ENCODE measurements around the gene MAB21L2. TPM values are rescaled to one million over a fixed set of nuclear protein-coding genes. Genes with fewer than 3 reads are reported as not detected.

The MAB21L2 gene
- total RNA-seq, 1 donor from 2014 or later, result 38.3 TPM

GRCh38 chr4:150567070-150567469 lies 14.9 kb upstream of the MAB21L2 start:
- Mint-ChIP-seq H3K27ac (no peak overlapping the region), H3K27me3 (ENCODE audit: insufficient read depth, low read depth) (no peaks in the 10 kb centered on the region), H3K36me3 (peaks cover 6% of the 10 kb centered on the region), H3K4me3 (no peak overlapping the region), H3K4me1 (peaks cover 5% of the 10 kb centered on the region), H3K9me3 (peaks cover 18% of the 10 kb centered on the region)
- no peak for DNase-seq (ENCODE audit: low spot score)
- Histone ChIP-seq H3K27me3 (no peaks in the 10 kb centered on the region), H3K36me3 (peaks cover 8% of the 10 kb centered on the region), H3K79me2 (ENCODE audit: low read depth) (no peaks in the 10 kb centered on the region), H3K9ac (no peak overlapping the region), H3K27ac (no peak overlapping the region), H2AFZ (replicated peaks) (no peak overlapping the region), H3K4me2 (no peak overlapping the region), H3K4me3 (no peak overlapping the region), H3F3A (ENCODE audit: low read depth) (no peaks in the 10 kb centered on the region), H3K4me1 (no peaks in the 10 kb centered on the region), H4K20me1 (ENCODE audit: low read depth) (no peaks in the 10 kb centered on the region), H3K9me3 (ENCODE audit: low read depth) (peaks cover 5% of the 10 kb centered on the region)
- no peak for TF ChIP-seq EZH2 (IDR thresholded peaks at IDR 0.05)
- TF ChIP-seq, protein P1, sequence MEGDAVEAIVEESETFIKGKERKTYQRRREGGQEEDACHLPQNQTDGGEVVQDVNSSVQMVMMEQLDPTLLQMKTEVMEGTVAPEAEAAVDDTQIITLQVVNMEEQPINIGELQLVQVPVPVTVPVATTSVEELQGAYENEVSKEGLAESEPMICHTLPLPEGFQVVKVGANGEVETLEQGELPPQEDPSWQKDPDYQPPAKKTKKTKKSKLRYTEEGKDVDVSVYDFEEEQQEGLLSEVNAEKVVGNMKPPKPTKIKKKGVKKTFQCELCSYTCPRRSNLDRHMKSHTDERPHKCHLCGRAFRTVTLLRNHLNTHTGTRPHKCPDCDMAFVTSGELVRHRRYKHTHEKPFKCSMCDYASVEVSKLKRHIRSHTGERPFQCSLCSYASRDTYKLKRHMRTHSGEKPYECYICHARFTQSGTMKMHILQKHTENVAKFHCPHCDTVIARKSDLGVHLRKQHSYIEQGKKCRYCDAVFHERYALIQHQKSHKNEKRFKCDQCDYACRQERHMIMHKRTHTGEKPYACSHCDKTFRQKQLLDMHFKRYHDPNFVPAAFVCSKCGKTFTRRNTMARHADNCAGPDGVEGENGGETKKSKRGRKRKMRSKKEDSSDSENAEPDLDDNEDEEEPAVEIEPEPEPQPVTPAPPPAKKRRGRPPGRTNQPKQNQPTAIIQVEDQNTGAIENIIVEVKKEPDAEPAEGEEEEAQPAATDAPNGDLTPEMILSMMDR (IDR thresholded peaks at IDR 0.05), result no peak

DNA sequence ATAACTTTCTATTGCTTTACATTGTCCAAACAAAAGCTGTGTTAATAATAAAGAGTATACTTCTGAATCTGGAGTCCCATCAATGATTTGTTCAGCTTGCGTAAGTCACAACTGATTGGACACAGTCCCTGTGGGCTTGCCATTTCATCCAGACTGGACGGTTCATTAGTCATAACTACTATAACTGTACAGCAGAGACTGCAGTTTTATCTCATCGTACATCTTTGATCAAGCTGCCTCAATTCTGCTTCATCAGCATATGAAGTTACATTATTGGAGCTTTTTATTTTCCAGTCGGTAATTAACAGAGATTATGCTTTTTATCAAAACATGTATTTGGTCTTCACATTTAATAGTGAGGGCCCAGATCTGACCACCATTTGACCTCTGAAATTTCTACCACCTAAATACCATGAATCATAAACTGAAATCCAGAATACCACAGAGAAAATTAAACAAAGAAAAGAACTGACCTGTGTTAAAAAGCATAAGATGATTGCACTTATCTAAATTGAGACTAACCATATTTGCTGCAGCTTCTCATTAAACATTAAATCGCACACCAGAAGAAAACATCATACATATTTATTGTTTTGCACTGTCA lies 12.5 kb upstream of the MAB21L2 start:
- DNase-seq (ENCODE audit: low spot score), result no peak
- Mint-ChIP-seq H3K27ac (no peak overlapping the region), H3K4me1 (peaks cover 17% of the 10 kb centered on the region), H3K9me3 (peaks cover 7% of the 10 kb centered on the region), H3K36me3 (peaks cover 6% of the 10 kb centered on the region), H3K27me3 (ENCODE audit: insufficient read depth, low read depth) (no peaks in the 10 kb centered on the region), H3K4me3 (no peak overlapping the region)
- H3F3A ChIP-seq (ENCODE audit: low read depth), result no peaks in the 10 kb centered on the region
- no peak overlapping the region for H3K4me3 ChIP-seq
- H3K36me3 ChIP-seq, result peaks cover 8% of the 10 kb centered on the region
- H3K27me3 ChIP-seq, result no peaks in the 10 kb centered on the region
- peaks cover 16% of the 10 kb centered on the region for H3K4me1 ChIP-seq
- TF ChIP-seq EZH2 (IDR thresholded peaks at IDR 0.05) (no peak), EZH2phosphoT487 (IDR thresholded peaks at IDR 0.05) (no peak)
- TF ChIP-seq, protein P1 (IDR thresholded peaks at IDR 0.05), result no peak
- H2AFZ ChIP-seq (replicated peaks), result no peak overlapping the region
- H3K4me2 ChIP-seq, result no peak overlapping the region
- peaks cover 5% of the 10 kb centered on the region for H3K9me3 ChIP-seq (ENCODE audit: low read depth)
- peaks cover 4% of the 10 kb centered on the region for H4K20me1 ChIP-seq (ENCODE audit: low read depth)
- no peak overlapping the region for H3K9ac ChIP-seq
- H3K27ac ChIP-seq, result no peak overlapping the region
- H3K79me2 ChIP-seq (ENCODE audit: low read depth), result no peaks in the 10 kb centered on the region

DNA sequence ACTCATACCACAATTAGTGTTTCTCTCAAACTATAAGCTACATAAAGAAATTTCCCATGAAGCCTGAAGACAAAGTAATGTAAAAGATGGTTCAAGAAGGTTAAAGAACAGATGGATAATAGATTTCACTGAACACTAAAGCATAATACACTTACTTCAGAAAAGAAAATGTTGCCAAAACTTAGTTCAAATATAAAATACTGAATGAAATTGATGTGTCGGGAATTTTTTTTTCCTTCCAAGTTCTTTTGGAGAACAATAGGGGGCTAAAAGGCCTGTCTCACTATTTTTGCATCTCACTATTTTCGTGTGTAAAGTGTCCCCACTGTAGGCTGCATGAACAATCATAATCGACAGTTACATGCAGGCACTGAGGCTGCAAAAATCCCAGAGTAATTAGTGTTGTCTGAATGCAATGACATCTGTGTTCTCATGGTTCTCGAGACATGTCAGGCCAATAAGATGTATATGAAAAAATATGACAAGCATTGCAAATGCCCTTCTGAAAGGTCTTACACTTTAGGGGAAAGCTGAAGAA lies 11.9 kb upstream of the MAB21L2 start:
- DNase-seq (ENCODE audit: low spot score), result no peak
- peaks cover under 1% of the 10 kb centered on the region for H3K9me3 Mint-ChIP-seq
- Histone ChIP-seq H3K27me3 (no peaks in the 10 kb centered on the region), H3K4me1 (peaks cover 16% of the 10 kb centered on the region), H4K20me1 (ENCODE audit: low read depth) (peaks cover 4% of the 10 kb centered on the region), H3K36me3 (peaks cover 5% of the 10 kb centered on the region), H3K9ac (no peak overlapping the region), H3K4me3 (no peak overlapping the region), H3F3A (ENCODE audit: low read depth) (no peaks in the 10 kb centered on the region), H3K9me3 (ENCODE audit: low read depth) (peaks cover under 1% of the 10 kb centered on the region), H3K4me2 (no peak overlapping the region), H2AFZ (replicated peaks) (no peak overlapping the region), H3K27ac (peak overlapping the region; percentile 10), H3K79me2 (ENCODE audit: low read depth) (peaks cover 5% of the 10 kb centered on the region)
- H3K27ac Mint-ChIP-seq, result no peak overlapping the region
- no peaks in the 10 kb centered on the region for H3K27me3 Mint-ChIP-seq (ENCODE audit: insufficient read depth, low read depth)
- H3K4me3 Mint-ChIP-seq, result no peak overlapping the region
- H3K4me1 Mint-ChIP-seq, result peaks cover 17% of the 10 kb centered on the region
- TF ChIP-seq EZH2 (IDR thresholded peaks at IDR 0.05) (no peak), EZH2phosphoT487 (IDR thresholded peaks at IDR 0.05) (no peak)
- TF ChIP-seq, protein P1 (IDR thresholded peaks at IDR 0.05), result no peak
- peaks cover under 1% of the 10 kb centered on the region for H3K36me3 Mint-ChIP-seq
